Stimulated activated memory B cell treated with anti-CD40 and anti-IgM and Interleukin-4, amounts not matched to agents 10 μg/mL and 1 μg/mL and 100 μg/mL, for 72 hours (primary cell): Measurements from ENCODE around the gene PCBD2.
"Not testable (repeated sequence)": the region's sequence is repeated elsewhere in the genome, so short reads cannot be mapped to it uniquely, and the experiment has no call there.

Experiments
- ATAC-seq: fragments of 150-1000 bp; cut with Tn5 transposase; 2 replicates; pipeline ENCODE4 v1.10.0; 2021
- H3K27ac Mint-ChIP-seq: one replicate; pipeline ENCODE4 v1.8.0; 2022; ENCODE audit warnings: mild to moderate bottlenecking, mixed read lengths
- H3K27me3 Mint-ChIP-seq: one replicate; pipeline ENCODE4 v1.8.0; 2022; ENCODE audit warnings: mixed read lengths
- H3K36me3 Mint-ChIP-seq: one replicate; pipeline ENCODE4 v1.8.0; 2022; ENCODE audit warnings: mixed read lengths
- H3K4me1 Mint-ChIP-seq: one replicate; pipeline ENCODE4 v1.8.0; 2022; ENCODE audit warnings: mixed read lengths
- H3K4me3 Mint-ChIP-seq: one replicate; pipeline ENCODE4 v1.8.0; 2022; ENCODE audit warnings: mild to moderate bottlenecking, moderate library complexity, mixed read lengths
- H3K9me3 Mint-ChIP-seq: one replicate; pipeline ENCODE4 v1.8.0; 2022; ENCODE audit warnings: mixed read lengths

The PCBD2 gene

DNA sequence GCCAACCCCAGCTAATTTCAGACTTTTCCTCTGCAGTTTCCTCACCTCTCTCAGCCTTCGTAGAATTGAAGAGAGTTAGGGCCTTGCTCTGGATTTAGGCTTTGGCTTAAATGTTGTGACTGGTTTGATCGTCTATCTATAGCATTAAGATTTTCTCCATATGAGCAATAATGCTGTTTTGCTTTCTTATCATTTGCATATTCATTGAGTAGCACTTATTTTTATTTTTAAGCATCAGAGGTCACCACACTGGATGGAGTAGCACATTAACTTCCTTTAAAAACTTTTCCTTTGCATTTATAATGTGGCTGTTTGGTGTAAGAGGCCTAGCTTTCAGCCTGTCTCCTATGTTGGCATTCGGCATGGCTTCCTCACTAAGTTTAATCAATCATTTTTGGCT, 12.6 kb upstream of the PCBD2 start:
- no peak for ATAC-seq
- Mint-ChIP-seq H3K4me1 (peaks cover 29% of the 10 kb centered on the region), H3K9me3 (no peaks in the 10 kb centered on the region), H3K27ac (peak overlapping the region; percentile 69), H3K27me3 (no peaks in the 10 kb centered on the region), H3K36me3 (peaks cover 52% of the 10 kb centered on the region), H3K4me3 (no peak overlapping the region)

GRCh38 chr5:134892926-134893325, 12.0 kb upstream of the PCBD2 start:
- Mint-ChIP-seq H3K4me1 (peaks cover 22% of the 10 kb centered on the region), H3K27ac (peak overlapping the region; percentile 69), H3K27me3 (no peaks in the 10 kb centered on the region), H3K4me3 (no peak overlapping the region), H3K9me3 (no peaks in the 10 kb centered on the region), H3K36me3 (peaks cover 47% of the 10 kb centered on the region)
- ATAC-seq = no peak

DNA sequence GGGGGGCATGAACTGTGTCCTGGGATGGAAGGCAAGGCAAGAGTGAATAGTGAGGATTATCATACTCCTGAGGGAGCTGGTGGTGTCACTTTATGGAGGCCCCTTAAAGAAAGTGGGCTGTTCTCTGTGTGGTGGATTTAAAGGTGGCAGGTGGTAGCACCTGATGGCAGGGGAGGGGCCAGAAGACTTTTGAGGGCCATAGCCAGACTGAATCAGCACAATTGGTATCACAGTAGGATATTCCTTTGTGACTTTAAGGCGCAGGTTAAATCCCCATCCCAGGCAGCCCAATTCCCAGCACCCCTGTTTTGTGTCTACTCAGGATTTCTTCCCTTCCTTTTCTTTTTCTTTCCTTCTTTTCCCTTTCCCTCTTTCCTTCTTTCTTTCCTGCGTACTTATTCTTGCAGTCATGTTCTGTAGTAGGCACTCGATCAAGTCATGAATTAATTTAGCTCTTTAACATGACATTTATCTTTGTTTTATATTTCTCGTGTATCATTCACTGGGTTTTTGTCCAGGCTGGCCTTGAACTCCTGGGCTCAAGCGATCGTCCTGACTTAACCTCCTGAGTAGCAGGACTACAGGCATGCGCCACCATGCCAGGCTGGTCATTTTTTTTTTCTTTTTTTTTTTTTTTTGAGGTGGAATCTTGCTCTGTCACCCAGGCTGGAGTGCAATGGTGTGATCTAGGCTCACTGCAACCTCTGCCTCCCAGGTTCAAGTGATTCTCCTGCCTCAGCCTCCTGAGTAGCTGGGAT, 11.0 kb upstream of the PCBD2 start:
- Mint-ChIP-seq H3K9me3 (no peaks in the 10 kb centered on the region), H3K4me1 (peaks cover 22% of the 10 kb centered on the region), H3K27ac (no peak overlapping the region), H3K27me3 (no peaks in the 10 kb centered on the region), H3K4me3 (no peak overlapping the region), H3K36me3 (peaks cover 46% of the 10 kb centered on the region)
- ATAC-seq = no peak

GRCh38 chr5:134902071-134902801, 2.7 kb upstream of the PCBD2 start:
- ATAC-seq = peak; percentile 60
- Mint-ChIP-seq H3K36me3 (peaks cover 5% of the 10 kb centered on the region), H3K27ac (peak overlapping the region; percentile 99), H3K9me3 (no peaks in the 10 kb centered on the region), H3K4me3 (peak overlapping the region; percentile 43), H3K4me1 (peaks cover 27% of the 10 kb centered on the region), H3K27me3 (no peaks in the 10 kb centered on the region)

DNA sequence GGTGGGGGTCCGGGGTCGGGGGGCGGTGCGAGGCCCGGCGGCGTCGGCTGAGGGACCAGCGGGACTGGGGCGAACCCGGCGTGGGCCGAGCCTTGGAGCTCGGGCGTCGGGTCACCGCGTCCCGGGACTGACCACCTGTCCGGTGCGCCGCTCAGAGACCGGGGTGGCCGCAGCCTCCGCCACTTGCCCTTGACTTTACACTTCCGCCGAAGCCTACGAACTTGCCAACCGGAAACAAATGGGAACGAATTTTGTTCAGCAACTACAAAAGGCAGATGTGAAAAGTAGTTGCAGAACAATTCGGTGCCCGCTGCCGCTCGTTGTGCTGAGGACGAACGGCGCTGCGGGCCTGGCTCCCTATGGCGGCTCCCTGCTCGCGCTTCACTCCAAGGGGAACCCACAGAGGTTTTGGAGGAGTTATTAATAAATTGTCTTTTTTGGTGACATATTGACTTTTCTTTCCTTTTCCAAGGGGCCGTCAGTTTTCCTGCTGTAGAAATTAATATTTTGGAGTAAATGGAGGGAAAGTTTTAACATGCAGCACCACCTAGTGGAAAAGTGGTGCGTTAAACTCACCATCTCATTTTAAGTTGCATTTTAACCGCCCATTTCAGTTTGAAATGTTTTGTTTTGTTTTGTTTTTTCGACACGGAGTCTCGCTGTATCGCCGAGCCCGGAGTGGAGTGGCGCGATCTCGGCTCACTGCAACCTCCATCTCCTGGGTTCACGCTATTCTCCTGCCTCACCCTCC, 490 bp downstream of the PCBD2 start:
- no peaks in the 10 kb centered on the region for H3K27me3 Mint-ChIP-seq
- H3K27ac Mint-ChIP-seq = peak overlapping the region; percentile 99
- H3K9me3 Mint-ChIP-seq = no peaks in the 10 kb centered on the region
- no peaks in the 10 kb centered on the region for H3K36me3 Mint-ChIP-seq
- ATAC-seq = peak; percentile 6
- peaks cover 27% of the 10 kb centered on the region for H3K4me1 Mint-ChIP-seq
- H3K4me3 Mint-ChIP-seq = peak overlapping the region; percentile 98

- H3K27me3 Mint-ChIP-seq = no peaks in the 10 kb centered on the region
- H3K4me3 Mint-ChIP-seq = no peak overlapping the region
- no peak for ATAC-seq
- peaks cover 22% of the 10 kb centered on the region for H3K4me1 Mint-ChIP-seq
- H3K36me3 Mint-ChIP-seq = no peaks in the 10 kb centered on the region
- H3K9me3 Mint-ChIP-seq = no peaks in the 10 kb centered on the region
- peak overlapping the region; percentile 99 for H3K27ac Mint-ChIP-seq
Observed at GRCh38 chr5:134906811-134907210, 1.9 kb downstream of the PCBD2 start.

GRCh38 chr5:134910752-134911151, 5.8 kb downstream of the PCBD2 start:
- H3K27me3 Mint-ChIP-seq, H3K4me3 Mint-ChIP-seq, H3K27ac Mint-ChIP-seq, H3K4me1 Mint-ChIP-seq, H3K9me3 Mint-ChIP-seq, ATAC-seq, H3K36me3 Mint-ChIP-seq: not testable (repeated sequence)

- ATAC-seq = no peak
- Mint-ChIP-seq H3K36me3 (peaks cover 6% of the 10 kb centered on the region), H3K27ac (no peak overlapping the region), H3K4me3 (no peak overlapping the region), H3K9me3 (no peaks in the 10 kb centered on the region), H3K27me3 (no peaks in the 10 kb centered on the region), H3K4me1 (peaks cover 1% of the 10 kb centered on the region)
Observed at GRCh38 chr5:134911285-134912206, 6.6 kb downstream of the PCBD2 start.

GRCh38 chr5:134913254-134913653, 8.3 kb downstream of the PCBD2 start:
- Mint-ChIP-seq H3K9me3 (no peaks in the 10 kb centered on the region), H3K27me3 (no peaks in the 10 kb centered on the region), H3K4me1 (peaks cover 9% of the 10 kb centered on the region), H3K4me3 (no peak overlapping the region), H3K27ac (no peak overlapping the region), H3K36me3 (peaks cover 15% of the 10 kb centered on the region)
- no peak for ATAC-seq

DNA sequence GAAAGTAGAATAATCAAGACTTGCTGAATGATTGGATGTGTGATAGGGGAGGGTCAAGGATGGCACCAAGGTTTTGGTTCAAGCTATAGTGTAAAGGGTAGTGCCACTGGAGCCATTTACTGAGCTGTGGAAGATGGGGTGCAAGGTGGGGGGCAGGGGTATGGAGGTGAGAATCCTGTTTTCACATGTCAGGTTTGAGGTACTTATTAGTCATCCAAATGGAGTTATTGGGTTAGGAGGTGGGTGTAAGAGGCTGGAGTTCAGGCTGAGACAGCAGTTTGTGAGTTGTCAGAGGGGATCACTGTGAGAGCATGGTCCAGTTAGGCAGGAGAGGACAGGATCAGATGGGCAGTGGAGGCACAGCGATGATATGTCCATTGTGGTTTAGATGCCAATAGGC, 8.9 kb downstream of the PCBD2 start:
- H3K4me3 Mint-ChIP-seq = no peak overlapping the region
- ATAC-seq = no peak
- H3K4me1 Mint-ChIP-seq = peaks cover 9% of the 10 kb centered on the region

DNA sequence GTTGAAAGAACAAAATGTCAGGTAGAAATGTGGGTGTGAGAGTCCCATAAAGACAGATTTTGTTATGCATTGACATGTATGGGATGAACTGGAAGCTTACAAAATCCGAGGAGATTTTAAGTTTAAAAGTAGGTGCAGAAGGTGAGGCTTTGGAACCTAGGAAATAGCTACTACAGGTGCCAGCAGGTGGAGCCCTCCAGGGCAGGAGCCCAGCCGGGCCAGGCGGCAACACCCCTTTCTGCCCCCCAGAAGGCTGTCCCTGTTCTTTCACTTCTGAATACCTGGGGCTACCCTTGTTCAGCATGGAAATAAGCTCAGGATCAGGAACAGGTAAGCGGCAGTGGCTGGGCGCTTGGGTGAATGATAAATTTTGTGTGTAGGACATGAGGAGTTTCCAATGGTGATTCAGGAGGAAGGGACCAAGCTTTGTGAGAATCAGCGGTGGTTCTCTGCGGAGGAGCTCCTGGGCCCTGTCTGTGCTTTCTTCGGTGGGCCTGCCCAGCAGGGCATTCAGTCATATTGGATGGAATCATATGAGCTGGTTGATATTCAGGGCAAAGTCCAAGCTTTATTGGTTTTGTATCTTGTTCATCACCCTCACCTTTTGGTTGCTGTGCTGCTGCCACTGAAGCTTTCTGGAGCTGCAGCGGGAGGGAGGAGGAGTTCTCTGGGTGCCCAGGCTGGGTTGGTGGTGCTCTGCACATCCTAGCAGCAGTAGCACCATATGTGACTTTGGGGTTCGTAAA, 12.3 kb downstream of the PCBD2 start:
- H3K27ac Mint-ChIP-seq = no peak overlapping the region
- peaks cover 9% of the 10 kb centered on the region for H3K4me1 Mint-ChIP-seq
- no peak overlapping the region for H3K4me3 Mint-ChIP-seq
- no peak for ATAC-seq
- H3K9me3 Mint-ChIP-seq = no peaks in the 10 kb centered on the region
- H3K36me3 Mint-ChIP-seq = peaks cover 31% of the 10 kb centered on the region
- H3K27me3 Mint-ChIP-seq = no peaks in the 10 kb centered on the region

More for the DNA sequence above, 8.9 kb downstream of the PCBD2 start:
- H3K27me3 Mint-ChIP-seq = no peaks in the 10 kb centered on the region
- no peaks in the 10 kb centered on the region for H3K9me3 Mint-ChIP-seq
- peaks cover 19% of the 10 kb centered on the region for H3K36me3 Mint-ChIP-seq
- no peak overlapping the region for H3K27ac Mint-ChIP-seq

- peaks cover 9% of the 10 kb centered on the region for H3K4me1 Mint-ChIP-seq
- H3K27me3 Mint-ChIP-seq = no peaks in the 10 kb centered on the region
- H3K9me3 Mint-ChIP-seq = no peaks in the 10 kb centered on the region
- no peak for ATAC-seq
- no peak overlapping the region for H3K4me3 Mint-ChIP-seq
- no peak overlapping the region for H3K27ac Mint-ChIP-seq
- peaks cover 34% of the 10 kb centered on the region for H3K36me3 Mint-ChIP-seq
Observed at GRCh38 chr5:134918861-134919260, 13.9 kb downstream of the PCBD2 start.

- H3K27ac Mint-ChIP-seq = no peak overlapping the region
- peaks cover 29% of the 10 kb centered on the region for H3K36me3 Mint-ChIP-seq
- H3K27me3 Mint-ChIP-seq = no peaks in the 10 kb centered on the region
- peaks cover 9% of the 10 kb centered on the region for H3K4me1 Mint-ChIP-seq
- ATAC-seq = no peak
- no peak overlapping the region for H3K4me3 Mint-ChIP-seq
- no peaks in the 10 kb centered on the region for H3K9me3 Mint-ChIP-seq
Observed at GRCh38 chr5:134920848-134921575, 16.1 kb downstream of the PCBD2 start.

GRCh38 chr5:134932508-134932907, 27.6 kb downstream of the PCBD2 start:
- H3K27ac Mint-ChIP-seq = no peak overlapping the region
- H3K27me3 Mint-ChIP-seq = no peaks in the 10 kb centered on the region

More at GRCh38 chr5:134932508-134932907, 27.6 kb downstream of the PCBD2 start:
- H3K4me3 Mint-ChIP-seq = no peak overlapping the region
- no peaks in the 10 kb centered on the region for H3K9me3 Mint-ChIP-seq
- peaks cover 8% of the 10 kb centered on the region for H3K4me1 Mint-ChIP-seq
- peaks cover 29% of the 10 kb centered on the region for H3K36me3 Mint-ChIP-seq
- no peak for ATAC-seq
